K562 (cell line): ENCODE measurements around the gene BOD1L1.

ENCODE experiments used
- CSDE1 ChIP-seq, 2 experiments: fragments of 450-650 bp; IDR thresholded peaks; 2 replicates each; pipeline ENCODE4 v1.6.1; 2016; ENCODE audit warnings: mild to moderate bottlenecking in 1 of 2
- CTBP1 ChIP-seq: fragments of 450-650 bp; IDR thresholded peaks from 2 replicates; pipeline ENCODE4 v1.6.1; 2016; ENCODE audit warnings: borderline replicate concordance
- CTCF ChIP-seq, 3 experiments: IDR thresholded peaks in 2 of 3; conservative IDR thresholded peaks in 1 of 3; 2 replicates each; pipeline ENCODE4 v1.5.1; 2011 to 2012; ENCODE audit warnings: low read length in 3 of 3, mild to moderate bottlenecking in 3 of 3, control low read depth in 2 of 3, improper control_type of control experiment in 1 of 3, inconsistent platforms in 1 of 3, low read depth in 1 of 3, mixed read lengths in 1 of 3, moderate library complexity in 1 of 3; ENCODE audit not compliant: insufficient read depth in 2 of 3
- MYC ChIP-seq, 2 experiments: fragments of 250-450 bp in 1 of 2; sonication (Bioruptor Pico) in 1 of 2; IDR thresholded peaks; 2 replicates each; pipeline versions ENCODE4 v1.5.1 to v1.6.1; 2012 to 2021; ENCODE audit warnings: low read depth in 2 of 2, borderline replicate concordance in 1 of 2, improper control_type of control experiment in 1 of 2, low read length in 1 of 2, mild to moderate bottlenecking in 1 of 2, moderate library complexity in 1 of 2
- ZBTB17 ChIP-seq: fragments of 450-650 bp; formaldehyde crosslinking; IDR thresholded peaks from 2 replicates; pipeline ENCODE4 v1.4.0; 2020; ENCODE audit warnings: mild to moderate bottlenecking
- ZFP91 ChIP-seq: sonication (generic); formaldehyde crosslinking; IDR thresholded peaks from 2 replicates; pipeline ENCODE4 v1.8.0; 2022; ENCODE audit warnings: mild to moderate bottlenecking, missing genetic modification reagents

- TF ChIP-seq ZFP91 (CRISPR knock-in tag) (no peak), CTCF (IDR thresholded peaks at IDR 0.05 in 2 of 3, conservative IDR thresholded peaks at IDR 0.05 in 1 of 3; ENCODE audit: insufficient read depth in 2 of 3, low read depth in 1 of 3, low read length in 3 of 3) (no peak), MYC (IDR thresholded peaks at IDR 0.05; ENCODE audit: low read depth, low read length) (no peak), MYC (CRISPR knock-in tag; IDR thresholded peaks at IDR 0.05; ENCODE audit: borderline replicate concordance, low read depth) (no peak), ZBTB17 (CRISPR knock-in tag) (no peak), CSDE1 (IDR thresholded peaks at IDR 0.05) (no peak), CTBP1 (no peak)
Observed at GRCh38 chr4:13528821-13529127, 98.8 kb downstream of the BOD1L1 start.
